ENCODE data around the gene FAM227B.

Gene FAM227B

GRCh38 chr15:49288391-49288790 is 332.2 kb downstream of the FAM227B start:
- H3K4me1 ChIP-seq (ENCODE audit: low read depth, poor library complexity, severe bottlenecking): no peaks in the 10 kb centered on the region
- no peaks in the 10 kb centered on the region for H3K79me2 ChIP-seq (ENCODE audit: insufficient read depth, low read depth)
- no peaks in the 10 kb centered on the region for H3K36me3 ChIP-seq (ENCODE audit: insufficient read depth)
- no peak overlapping the region for H3K4me2 ChIP-seq
- no peak for TF ChIP-seq CTCF (conservative IDR thresholded peaks at IDR 0.05; ENCODE audit: low read depth, low read length)
- no peak overlapping the region for H2AFZ ChIP-seq (ENCODE audit: low read depth)
- H3K9ac ChIP-seq: no peak overlapping the region
- no peaks in the 10 kb centered on the region for H3K27me3 ChIP-seq (ENCODE audit: insufficient read depth, low read depth)
- no peak overlapping the region for H3K27ac ChIP-seq
- H3K4me3 ChIP-seq (IDR thresholded peaks at IDR 0.05; ENCODE audit: insufficient read depth, low read depth, low read length): no peak overlapping the region
- no peaks in the 10 kb centered on the region for H4K20me1 ChIP-seq (ENCODE audit: insufficient read depth)

- Histone ChIP-seq H3K4me1 (ENCODE audit: low read depth, poor library complexity, severe bottlenecking) (no peaks in the 10 kb centered on the region), H3K79me2 (ENCODE audit: insufficient read depth, low read depth) (no peaks in the 10 kb centered on the region), H3K36me3 (ENCODE audit: insufficient read depth) (no peaks in the 10 kb centered on the region), H3K4me2 (no peak overlapping the region), H3K9ac (no peak overlapping the region), H2AFZ (ENCODE audit: low read depth) (no peak overlapping the region), H3K4me3 (IDR thresholded peaks at IDR 0.05; ENCODE audit: insufficient read depth, low read depth, low read length) (no peak overlapping the region), H4K20me1 (ENCODE audit: insufficient read depth) (no peaks in the 10 kb centered on the region), H3K27ac (no peak overlapping the region), H3K27me3 (ENCODE audit: insufficient read depth, low read depth) (no peaks in the 10 kb centered on the region)
- TF ChIP-seq CTCF (conservative IDR thresholded peaks at IDR 0.05; ENCODE audit: low read depth, low read length): no peak
Observed at GRCh38 chr15:49287481-49287880, 333.1 kb downstream of the FAM227B start.

GRCh38 chr15:49286649-49287404 is 333.8 kb downstream of the FAM227B start:
- no peaks in the 10 kb centered on the region for H4K20me1 ChIP-seq (ENCODE audit: insufficient read depth)
- no peaks in the 10 kb centered on the region for H3K27me3 ChIP-seq (ENCODE audit: insufficient read depth, low read depth)
- H2AFZ ChIP-seq (ENCODE audit: low read depth): no peak overlapping the region
- no peaks in the 10 kb centered on the region for H3K4me1 ChIP-seq (ENCODE audit: low read depth, poor library complexity, severe bottlenecking)
- no peaks in the 10 kb centered on the region for H3K79me2 ChIP-seq (ENCODE audit: insufficient read depth, low read depth)
- H3K4me3 ChIP-seq (IDR thresholded peaks at IDR 0.05; ENCODE audit: insufficient read depth, low read depth, low read length): no peak overlapping the region
- H3K4me2 ChIP-seq: no peak overlapping the region
- TF ChIP-seq CTCF (conservative IDR thresholded peaks at IDR 0.05; ENCODE audit: low read depth, low read length): no peak
- H3K27ac ChIP-seq: no peak overlapping the region
- no peak overlapping the region for H3K9ac ChIP-seq
- H3K36me3 ChIP-seq (ENCODE audit: insufficient read depth): no peaks in the 10 kb centered on the region

- no peaks in the 10 kb centered on the region for H3K79me2 ChIP-seq (ENCODE audit: insufficient read depth, low read depth)
- H3K9ac ChIP-seq: no peak overlapping the region
- H2AFZ ChIP-seq (ENCODE audit: low read depth): no peak overlapping the region
- no peaks in the 10 kb centered on the region for H4K20me1 ChIP-seq (ENCODE audit: insufficient read depth)
- H3K27ac ChIP-seq: no peak overlapping the region
- H3K36me3 ChIP-seq (ENCODE audit: insufficient read depth): no peaks in the 10 kb centered on the region
- no peak overlapping the region for H3K4me3 ChIP-seq (IDR thresholded peaks at IDR 0.05; ENCODE audit: insufficient read depth, low read depth, low read length)
- no peak overlapping the region for H3K4me2 ChIP-seq
- TF ChIP-seq CTCF (conservative IDR thresholded peaks at IDR 0.05; ENCODE audit: low read depth, low read length): no peak
- peaks cover 15% of the 10 kb centered on the region for H3K4me1 ChIP-seq (ENCODE audit: low read depth, poor library complexity, severe bottlenecking)
- no peaks in the 10 kb centered on the region for H3K27me3 ChIP-seq (ENCODE audit: insufficient read depth, low read depth)
Observed at GRCh38 chr15:49282366-49282765, 338.3 kb downstream of the FAM227B start.

Data from KMS-11 (cell line).